ENCODE data around the gene MED10. TPM values are rescaled to one million over a fixed set of nuclear protein-coding genes. Genes with fewer than 3 reads are reported as not detected.

MED10 gene
- total and polyA plus RNA-seq, 2 experiments from 2014 or later, result 16.0 to 58.1 TPM

DNA sequence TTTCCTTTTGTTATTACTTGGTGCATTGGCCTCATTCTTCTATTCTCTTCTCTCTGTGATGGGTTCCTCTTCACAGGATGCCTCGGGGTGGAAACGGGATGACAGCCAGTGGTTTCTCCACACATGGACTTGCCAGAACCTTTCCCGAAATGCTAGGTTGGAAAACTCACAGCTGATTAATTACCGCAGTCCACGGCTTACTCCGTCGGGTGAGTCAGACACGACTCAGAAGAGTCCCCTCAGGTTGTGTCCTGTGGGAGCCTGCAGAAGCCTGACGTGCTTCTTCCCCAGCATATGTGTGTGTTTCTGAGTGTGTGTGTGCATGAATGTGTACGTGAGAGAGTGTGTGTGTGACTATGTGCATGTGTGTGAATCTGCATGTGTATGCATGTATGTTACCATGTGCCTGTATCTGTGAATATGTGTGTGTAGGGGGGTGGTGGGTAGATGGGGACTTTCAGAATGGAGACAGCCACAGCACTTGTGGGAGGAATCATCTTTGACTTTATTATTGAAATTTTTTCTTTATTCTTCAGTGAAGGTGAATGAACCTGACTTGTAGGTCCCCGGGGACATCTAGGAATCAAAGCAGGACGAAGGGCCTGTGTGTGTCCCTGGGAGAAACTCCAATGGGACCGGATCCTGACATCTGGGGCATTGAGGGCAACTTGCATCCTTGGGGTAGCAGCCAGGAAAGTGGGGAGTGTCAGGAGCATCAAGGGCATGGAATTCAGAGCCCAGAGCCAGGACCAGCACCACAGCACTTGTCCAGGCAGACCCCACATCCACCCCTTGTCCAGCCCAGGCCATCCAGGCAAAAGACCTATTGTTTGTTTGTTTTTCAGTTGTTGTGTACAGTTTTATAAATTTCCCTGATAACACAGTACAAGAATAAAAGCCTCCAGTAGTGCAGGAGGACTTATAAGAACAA is 21.9 kb upstream of the MED10 start:
- no peak overlapping the region for H2AFZ ChIP-seq
- H3K27ac ChIP-seq (ENCODE audit: low read depth), result no peak overlapping the region
- H3K27me3 Mint-ChIP-seq (ENCODE audit: insufficient read depth, low read depth, poor library complexity), result peaks cover 5% of the 10 kb centered on the region
- no peaks in the 10 kb centered on the region for H3K9me2 ChIP-seq (ENCODE audit: insufficient read depth)
- H3F3A ChIP-seq (replicated peaks; ENCODE audit: low read depth), result no peaks in the 10 kb centered on the region
- DNase-seq (ENCODE audit: low spot score) (no peak), ATAC-seq (no peak)
- no peaks in the 10 kb centered on the region for H3K36me3 ChIP-seq (ENCODE audit: insufficient read depth)
- no peak overlapping the region for H3K4me3 Mint-ChIP-seq
- H3K4me1 Mint-ChIP-seq, result peaks cover 2% of the 10 kb centered on the region; the same call in 1 of the 3 replicates
- H3K27me3 ChIP-seq (ENCODE audit: insufficient read depth), result no peaks in the 10 kb centered on the region
- no peak overlapping the region for H3K4me3 ChIP-seq
- peaks cover 3% of the 10 kb centered on the region; the same call in 1 of the 3 replicates for H3K9me3 Mint-ChIP-seq
- H4K20me1 ChIP-seq (replicated peaks; ENCODE audit: insufficient read depth), result no peaks in the 10 kb centered on the region
- no peak overlapping the region for H3K27ac Mint-ChIP-seq
- H3K4me1 ChIP-seq (ENCODE audit: insufficient read depth), result no peaks in the 10 kb centered on the region
- H3K4me2 ChIP-seq, result no peak overlapping the region
- TF ChIP-seq NANOG (IDR thresholded peaks at IDR 0.05; ENCODE audit: borderline replicate concordance) (no peak), CREB1 (CRISPR knock-in tag; IDR thresholded peaks at IDR 0.05; ENCODE audit: low read depth) (no peak), JUNB (IDR thresholded peaks at IDR 0.05; ENCODE audit: unreplicated experiment) (no peak)
- peaks cover 6% of the 10 kb centered on the region; the same call in 1 of the 3 replicates for H3K36me3 Mint-ChIP-seq (ENCODE audit: low read depth)
- no peaks in the 10 kb centered on the region for H3K79me2 ChIP-seq (replicated peaks; ENCODE audit: insufficient read depth)

DNA sequence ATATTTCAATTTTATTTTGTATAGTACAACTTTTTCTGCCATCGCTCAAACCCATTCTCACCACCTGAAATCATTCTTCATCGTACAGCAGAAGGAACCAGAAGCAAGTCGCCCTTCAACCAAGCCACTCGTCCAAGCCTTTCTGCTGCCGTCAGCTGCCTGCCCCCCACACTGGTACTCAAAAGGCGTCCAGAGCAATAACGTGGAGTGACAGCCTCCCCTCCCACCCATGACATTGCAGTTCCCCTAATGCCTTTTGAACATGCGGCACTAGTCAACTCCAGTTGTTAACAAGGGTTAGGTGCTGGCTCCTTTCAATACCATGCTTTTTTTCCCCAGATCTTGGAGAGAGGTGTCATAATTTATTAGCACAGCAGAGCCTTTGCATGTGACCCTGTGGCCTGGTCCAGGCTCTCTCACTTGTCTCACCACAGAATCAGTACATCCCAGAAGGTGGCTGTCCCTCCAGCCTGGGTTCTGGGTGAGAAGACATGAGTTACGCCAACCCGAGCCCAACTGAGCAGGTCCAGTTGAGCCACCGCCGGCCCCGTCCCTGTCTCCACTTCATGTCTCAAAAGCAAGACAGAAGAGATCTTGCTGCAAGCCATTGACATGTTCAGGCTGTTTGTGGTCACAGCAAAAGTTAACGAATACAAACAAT is 20.4 kb upstream of the MED10 start:
- H3K4me2 ChIP-seq, result no peak overlapping the region
- no peak overlapping the region for H3K27ac Mint-ChIP-seq
- H3K27me3 Mint-ChIP-seq (ENCODE audit: insufficient read depth, low read depth, poor library complexity), result peaks cover 6% of the 10 kb centered on the region
- peaks cover 6% of the 10 kb centered on the region; the same call in 1 of the 3 replicates for H3K36me3 Mint-ChIP-seq (ENCODE audit: low read depth)
- H3K4me3 Mint-ChIP-seq, result no peak overlapping the region
- H3K79me2 ChIP-seq (replicated peaks; ENCODE audit: insufficient read depth), result no peaks in the 10 kb centered on the region
- peaks cover 2% of the 10 kb centered on the region; the same call in 1 of the 3 replicates for H3K4me1 Mint-ChIP-seq
- DNase-seq (ENCODE audit: low spot score) (no peak), ATAC-seq (no peak)
- no peaks in the 10 kb centered on the region for H3F3A ChIP-seq (replicated peaks; ENCODE audit: low read depth)
- no peak overlapping the region for H3K4me3 ChIP-seq
- H4K20me1 ChIP-seq (replicated peaks; ENCODE audit: insufficient read depth), result no peaks in the 10 kb centered on the region
- no peaks in the 10 kb centered on the region for H3K27me3 ChIP-seq (ENCODE audit: insufficient read depth)
- H3K36me3 ChIP-seq (ENCODE audit: insufficient read depth), result no peaks in the 10 kb centered on the region
- no peak overlapping the region for H3K27ac ChIP-seq (ENCODE audit: low read depth)
- peaks cover 3% of the 10 kb centered on the region; the same call in 1 of the 3 replicates for H3K9me3 Mint-ChIP-seq
- no peaks in the 10 kb centered on the region for H3K9me2 ChIP-seq (ENCODE audit: insufficient read depth)
- no peaks in the 10 kb centered on the region for H3K4me1 ChIP-seq (ENCODE audit: insufficient read depth)
- H2AFZ ChIP-seq, result no peak overlapping the region
- TF ChIP-seq, protein P1, sequence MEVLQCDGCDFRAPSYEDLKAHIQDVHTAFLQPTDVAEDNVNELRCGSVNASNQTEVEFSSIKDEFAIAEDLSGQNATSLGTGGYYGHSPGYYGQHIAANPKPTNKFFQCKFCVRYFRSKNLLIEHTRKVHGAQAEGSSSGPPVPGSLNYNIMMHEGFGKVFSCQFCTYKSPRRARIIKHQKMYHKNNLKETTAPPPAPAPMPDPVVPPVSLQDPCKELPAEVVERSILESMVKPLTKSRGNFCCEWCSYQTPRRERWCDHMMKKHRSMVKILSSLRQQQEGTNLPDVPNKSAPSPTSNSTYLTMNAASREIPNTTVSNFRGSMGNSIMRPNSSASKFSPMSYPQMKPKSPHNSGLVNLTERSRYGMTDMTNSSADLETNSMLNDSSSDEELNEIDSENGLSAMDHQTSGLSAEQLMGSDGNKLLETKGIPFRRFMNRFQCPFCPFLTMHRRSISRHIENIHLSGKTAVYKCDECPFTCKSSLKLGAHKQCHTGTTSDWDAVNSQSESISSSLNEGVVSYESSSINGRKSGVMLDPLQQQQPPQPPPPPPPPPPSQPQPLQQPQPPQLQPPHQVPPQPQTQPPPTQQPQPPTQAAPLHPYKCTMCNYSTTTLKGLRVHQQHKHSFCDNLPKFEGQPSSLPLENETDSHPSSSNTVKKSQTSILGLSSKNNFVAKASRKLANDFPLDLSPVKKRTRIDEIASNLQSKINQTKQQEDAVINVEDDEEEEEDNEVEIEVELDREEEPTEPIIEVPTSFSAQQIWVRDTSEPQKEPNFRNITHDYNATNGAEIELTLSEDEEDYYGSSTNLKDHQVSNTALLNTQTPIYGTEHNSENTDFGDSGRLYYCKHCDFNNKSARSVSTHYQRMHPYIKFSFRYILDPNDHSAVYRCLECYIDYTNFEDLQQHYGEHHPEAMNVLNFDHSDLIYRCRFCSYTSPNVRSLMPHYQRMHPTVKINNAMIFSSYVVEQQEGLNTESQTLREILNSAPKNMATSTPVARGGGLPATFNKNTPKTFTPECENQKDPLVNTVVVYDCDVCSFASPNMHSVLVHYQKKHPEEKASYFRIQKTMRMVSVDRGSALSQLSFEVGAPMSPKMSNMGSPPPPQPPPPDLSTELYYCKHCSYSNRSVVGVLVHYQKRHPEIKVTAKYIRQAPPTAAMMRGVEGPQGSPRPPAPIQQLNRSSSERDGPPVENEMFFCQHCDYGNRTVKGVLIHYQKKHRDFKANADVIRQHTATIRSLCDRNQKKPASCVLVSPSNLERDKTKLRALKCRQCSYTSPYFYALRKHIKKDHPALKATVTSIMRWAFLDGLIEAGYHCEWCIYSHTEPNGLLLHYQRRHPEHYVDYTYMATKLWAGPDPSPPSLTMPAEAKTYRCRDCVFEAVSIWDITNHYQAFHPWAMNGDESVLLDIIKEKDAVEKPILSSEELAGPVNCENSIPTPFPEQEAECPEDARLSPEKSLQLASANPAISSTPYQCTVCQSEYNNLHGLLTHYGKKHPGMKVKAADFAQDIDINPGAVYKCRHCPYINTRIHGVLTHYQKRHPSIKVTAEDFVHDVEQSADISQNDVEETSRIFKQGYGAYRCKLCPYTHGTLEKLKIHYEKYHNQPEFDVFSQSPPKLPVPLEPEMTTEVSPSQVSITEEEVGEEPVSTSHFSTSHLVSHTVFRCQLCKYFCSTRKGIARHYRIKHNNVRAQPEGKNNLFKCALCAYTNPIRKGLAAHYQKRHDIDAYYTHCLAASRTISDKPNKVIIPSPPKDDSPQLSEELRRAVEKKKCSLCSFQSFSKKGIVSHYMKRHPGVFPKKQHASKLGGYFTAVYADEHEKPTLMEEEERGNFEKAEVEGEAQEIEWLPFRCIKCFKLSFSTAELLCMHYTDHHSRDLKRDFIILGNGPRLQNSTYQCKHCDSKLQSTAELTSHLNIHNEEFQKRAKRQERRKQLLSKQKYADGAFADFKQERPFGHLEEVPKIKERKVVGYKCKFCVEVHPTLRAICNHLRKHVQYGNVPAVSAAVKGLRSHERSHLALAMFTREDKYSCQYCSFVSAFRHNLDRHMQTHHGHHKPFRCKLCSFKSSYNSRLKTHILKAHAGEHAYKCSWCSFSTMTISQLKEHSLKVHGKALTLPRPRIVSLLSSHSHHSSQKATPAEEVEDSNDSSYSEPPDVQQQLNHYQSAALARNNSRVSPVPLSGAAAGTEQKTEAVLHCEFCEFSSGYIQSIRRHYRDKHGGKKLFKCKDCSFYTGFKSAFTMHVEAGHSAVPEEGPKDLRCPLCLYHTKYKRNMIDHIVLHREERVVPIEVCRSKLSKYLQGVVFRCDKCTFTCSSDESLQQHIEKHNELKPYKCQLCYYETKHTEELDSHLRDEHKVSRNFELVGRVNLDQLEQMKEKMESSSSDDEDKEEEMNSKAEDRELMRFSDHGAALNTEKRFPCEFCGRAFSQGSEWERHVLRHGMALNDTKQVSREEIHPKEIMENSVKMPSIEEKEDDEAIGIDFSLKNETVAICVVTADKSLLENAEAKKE (CRISPR knock-in tag; IDR thresholded peaks at IDR 0.05), result no peak
- TF ChIP-seq EZH2phosphoT487 (IDR thresholded peaks at IDR 0.05; ENCODE audit: unreplicated experiment) (no peak), ZNF331 (CRISPR knock-in tag; IDR thresholded peaks at IDR 0.05; ENCODE audit: low read depth) (no peak), STAT1 (IDR thresholded peaks at IDR 0.05; ENCODE audit: unreplicated experiment) (no peak), POLR2AphosphoS5 (IDR thresholded peaks at IDR 0.05; ENCODE audit: low read depth) (no peak), JUNB (IDR thresholded peaks at IDR 0.05; ENCODE audit: unreplicated experiment) (no peak)
- TF ChIP-seq, protein P2, sequence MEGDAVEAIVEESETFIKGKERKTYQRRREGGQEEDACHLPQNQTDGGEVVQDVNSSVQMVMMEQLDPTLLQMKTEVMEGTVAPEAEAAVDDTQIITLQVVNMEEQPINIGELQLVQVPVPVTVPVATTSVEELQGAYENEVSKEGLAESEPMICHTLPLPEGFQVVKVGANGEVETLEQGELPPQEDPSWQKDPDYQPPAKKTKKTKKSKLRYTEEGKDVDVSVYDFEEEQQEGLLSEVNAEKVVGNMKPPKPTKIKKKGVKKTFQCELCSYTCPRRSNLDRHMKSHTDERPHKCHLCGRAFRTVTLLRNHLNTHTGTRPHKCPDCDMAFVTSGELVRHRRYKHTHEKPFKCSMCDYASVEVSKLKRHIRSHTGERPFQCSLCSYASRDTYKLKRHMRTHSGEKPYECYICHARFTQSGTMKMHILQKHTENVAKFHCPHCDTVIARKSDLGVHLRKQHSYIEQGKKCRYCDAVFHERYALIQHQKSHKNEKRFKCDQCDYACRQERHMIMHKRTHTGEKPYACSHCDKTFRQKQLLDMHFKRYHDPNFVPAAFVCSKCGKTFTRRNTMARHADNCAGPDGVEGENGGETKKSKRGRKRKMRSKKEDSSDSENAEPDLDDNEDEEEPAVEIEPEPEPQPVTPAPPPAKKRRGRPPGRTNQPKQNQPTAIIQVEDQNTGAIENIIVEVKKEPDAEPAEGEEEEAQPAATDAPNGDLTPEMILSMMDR (conservative IDR thresholded peaks at IDR 0.05; ENCODE audit: low read depth in 2 of 2), result no peak
